SK-N-SH treated with all-trans-retinoic acid at 6 μM for 48 hours (cell line): ENCODE data around the gene SRMS.

Experiments
- BACH2 ChIP-seq: fragments of 250-450 bp; sonication (Bioruptor Pico); IDR thresholded peaks from 2 replicates; pipeline ENCODE4 v1.9.0; 2021; ENCODE audit warnings: mild to moderate bottlenecking, borderline replicate concordance
- GLIS3 ChIP-seq: fragments of 250-450 bp; sonication (Bioruptor Pico); IDR thresholded peaks from 2 replicates; pipeline ENCODE4 v1.5.0; 2020; ENCODE audit warnings: mild to moderate bottlenecking, moderate library complexity
- TCF4 ChIP-seq: fragments of 250-450 bp; sonication (Bioruptor Pico); IDR thresholded peaks from 2 replicates; pipeline ENCODE4 v1.8.0; 2021; ENCODE audit warnings: mild to moderate bottlenecking, moderate library complexity, borderline replicate concordance
- ZFP3 ChIP-seq: fragments of 250-450 bp; sonication (Bioruptor Pico); IDR thresholded peaks from 2 replicates; pipeline ENCODE4 v1.5.0; 2020; ENCODE audit warnings: mild to moderate bottlenecking, moderate library complexity
- TF ChIP-seq, protein P1 (sequence below): fragments of 250-450 bp; sonication (Bioruptor Pico); IDR thresholded peaks from 2 replicates; pipeline ENCODE4 v1.8.0; 2020; ENCODE audit warnings: mild to moderate bottlenecking, moderate library complexity, borderline replicate concordance

DNA sequence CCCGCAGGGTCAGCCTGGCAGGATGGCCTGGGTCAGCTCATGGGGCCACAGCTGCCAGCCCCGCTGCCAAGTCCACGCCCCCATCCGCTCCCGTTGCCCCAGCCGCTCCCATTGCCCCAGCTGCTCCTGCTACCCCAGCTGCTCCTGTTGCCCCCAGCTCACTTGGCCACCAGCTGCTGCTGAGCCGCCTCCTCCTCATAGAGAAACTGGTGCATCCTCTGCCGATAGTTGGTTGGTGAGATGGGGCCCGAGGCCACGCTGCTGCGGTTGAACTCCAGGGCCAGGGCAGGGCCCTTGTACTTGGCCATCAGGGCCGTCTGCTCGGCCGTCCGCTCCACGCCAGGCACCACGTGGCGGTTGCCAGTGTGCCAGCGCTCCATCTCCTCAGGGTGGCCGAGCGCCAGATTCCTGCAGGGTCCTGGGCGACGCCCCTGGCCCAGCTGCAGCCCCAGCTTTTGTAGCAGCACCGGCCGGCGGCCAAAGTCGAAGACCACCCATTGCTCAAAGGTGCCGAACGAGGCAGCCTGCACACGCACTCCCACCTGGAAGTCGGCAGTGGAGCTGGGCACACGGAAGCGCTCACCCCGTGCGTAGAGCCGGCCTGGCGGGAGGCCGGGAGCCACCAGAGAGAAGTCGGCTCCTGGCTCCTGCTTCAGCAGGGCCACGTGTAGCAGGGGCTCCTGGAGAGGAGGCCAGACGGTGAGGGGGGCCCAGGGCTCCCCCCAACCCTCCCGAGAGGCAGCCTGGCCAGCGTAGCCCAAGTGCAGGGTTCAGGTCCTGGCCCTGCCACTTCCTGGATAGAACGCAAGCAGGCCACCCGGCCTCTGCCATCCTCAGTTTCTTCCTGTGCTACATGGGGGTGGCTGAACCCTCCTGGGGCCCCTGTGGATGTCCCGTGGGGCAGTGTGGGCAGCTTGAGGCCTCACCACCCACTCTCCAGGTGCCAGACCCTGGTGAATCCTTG, 21.7 kb upstream of the SRMS start:
- no peak for TF ChIP-seq TCF4
- TF ChIP-seq ZFP3 (CRISPR knock-in tag): no peak
- TF ChIP-seq, protein P1, sequence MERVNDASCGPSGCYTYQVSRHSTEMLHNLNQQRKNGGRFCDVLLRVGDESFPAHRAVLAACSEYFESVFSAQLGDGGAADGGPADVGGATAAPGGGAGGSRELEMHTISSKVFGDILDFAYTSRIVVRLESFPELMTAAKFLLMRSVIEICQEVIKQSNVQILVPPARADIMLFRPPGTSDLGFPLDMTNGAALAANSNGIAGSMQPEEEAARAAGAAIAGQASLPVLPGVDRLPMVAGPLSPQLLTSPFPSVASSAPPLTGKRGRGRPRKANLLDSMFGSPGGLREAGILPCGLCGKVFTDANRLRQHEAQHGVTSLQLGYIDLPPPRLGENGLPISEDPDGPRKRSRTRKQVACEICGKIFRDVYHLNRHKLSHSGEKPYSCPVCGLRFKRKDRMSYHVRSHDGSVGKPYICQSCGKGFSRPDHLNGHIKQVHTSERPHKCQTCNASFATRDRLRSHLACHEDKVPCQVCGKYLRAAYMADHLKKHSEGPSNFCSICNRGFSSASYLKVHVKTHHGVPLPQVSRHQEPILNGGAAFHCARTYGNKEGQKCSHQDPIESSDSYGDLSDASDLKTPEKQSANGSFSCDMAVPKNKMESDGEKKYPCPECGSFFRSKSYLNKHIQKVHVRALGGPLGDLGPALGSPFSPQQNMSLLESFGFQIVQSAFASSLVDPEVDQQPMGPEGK (CRISPR knock-in tag): no peak
- no peak for TF ChIP-seq GLIS3 (CRISPR knock-in tag)
- TF ChIP-seq BACH2: no peak
